Measurements from ENCODE around the gene TTC36. TPM values are rescaled to one million over a fixed set of nuclear protein-coding genes. Genes with fewer than 3 reads are reported as not detected.

TTC36 gene
- total and polyA plus RNA-seq, 9 of the 15 experiments (the other 6 are each of a cell fraction or from before 2014, with no cell fraction given): 0.22 to 0.23 TPM; not detected in 7

GRCh38 chr11:118530683-118531596 lies 3.7 kb downstream of the TTC36 start, which contains the start of gene TMEM25 (continued):
- TF ChIP-seq ZBTB11 (CRISPR knock-in tag; IDR thresholded peaks at IDR 0.05): peak in 1 of 3 experiments; percentile 52; a peak in 2 of 6 replicates
- no peak for TF ChIP-seq RFX1 (IDR thresholded peaks at IDR 0.05)
- TF ChIP-seq PRPF4 (IDR thresholded peaks at IDR 0.05; ENCODE audit: insufficient read depth, low read depth, low read length, poor library complexity, severe bottlenecking): peak; percentile 52
- no peak; a peak in 1 of 4 replicates for TF ChIP-seq RAD21 (CRISPR knock-in tag; conservative IDR thresholded peaks at IDR 0.05 in 1 of 2, IDR thresholded peaks at IDR 0.05 in 1 of 2)
- TF ChIP-seq TOE1 (IDR thresholded peaks at IDR 0.05; ENCODE audit: borderline replicate concordance): peak; percentile 88
- TF ChIP-seq TOE1 (CRISPR knock-in tag; IDR thresholded peaks at IDR 0.05; ENCODE audit: borderline replicate concordance, low read depth): 0 out of 2 replicates have a peak, but pooled peaks have one; percentile 20
- 0 out of 2 replicates have a peak, but pooled peaks have one; percentile 27 for TF ChIP-seq KDM2B (CRISPR knock-in tag; IDR thresholded peaks at IDR 0.05)
- TF ChIP-seq SREBF2 (CRISPR knock-in tag; IDR thresholded peaks at IDR 0.05): no peak
- no peak for TF ChIP-seq SAFB (IDR thresholded peaks at IDR 0.05; ENCODE audit: borderline replicate concordance, low read depth, low read length)
- TF ChIP-seq DDX20 (tag; IDR thresholded peaks at IDR 0.05; ENCODE audit: low read depth): no peak
- no peak for TF ChIP-seq PRMT5 (CRISPR knock-in tag; IDR thresholded peaks at IDR 0.05)
- TF ChIP-seq MCM2 (IDR thresholded peaks at IDR 0.05; ENCODE audit: low read depth): no peak
- TF ChIP-seq, protein P1, sequence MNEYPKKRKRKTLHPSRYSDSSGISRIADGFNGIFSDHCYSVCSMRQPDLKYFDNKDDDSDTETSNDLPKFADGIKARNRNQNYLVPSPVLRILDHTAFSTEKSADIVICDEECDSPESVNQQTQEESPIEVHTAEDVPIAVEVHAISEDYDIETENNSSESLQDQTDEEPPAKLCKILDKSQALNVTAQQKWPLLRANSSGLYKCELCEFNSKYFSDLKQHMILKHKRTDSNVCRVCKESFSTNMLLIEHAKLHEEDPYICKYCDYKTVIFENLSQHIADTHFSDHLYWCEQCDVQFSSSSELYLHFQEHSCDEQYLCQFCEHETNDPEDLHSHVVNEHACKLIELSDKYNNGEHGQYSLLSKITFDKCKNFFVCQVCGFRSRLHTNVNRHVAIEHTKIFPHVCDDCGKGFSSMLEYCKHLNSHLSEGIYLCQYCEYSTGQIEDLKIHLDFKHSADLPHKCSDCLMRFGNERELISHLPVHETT (CRISPR knock-in tag; conservative IDR thresholded peaks at IDR 0.05 in 1 of 2, IDR thresholded peaks at IDR 0.05 in 1 of 2): 0 out of 4 replicates have a peak, but pooled peaks have one; percentile 12 to 59
- TF ChIP-seq FOXM1 (IDR thresholded peaks at IDR 0.05; ENCODE audit: low read depth): peak; percentile 12; the same call in 1 of the 2 replicates
- no peak for TF ChIP-seq FOXM1 (CRISPR knock-in tag; IDR thresholded peaks at IDR 0.05; ENCODE audit: low read depth)
- TF ChIP-seq RBBP5 (IDR thresholded peaks at IDR 0.05; ENCODE audit: borderline replicate concordance, insufficient read depth, low read length, poor library complexity, severe bottlenecking): peak; percentile 96
- no peak for TF ChIP-seq ZFP1 (CRISPR knock-in tag; IDR thresholded peaks at IDR 0.05)
- no peak for TF ChIP-seq ATF6 (CRISPR knock-in tag; IDR thresholded peaks at IDR 0.05)
